Measurements from ENCODE around the gene AIPL1.

The AIPL1 gene

DNA sequence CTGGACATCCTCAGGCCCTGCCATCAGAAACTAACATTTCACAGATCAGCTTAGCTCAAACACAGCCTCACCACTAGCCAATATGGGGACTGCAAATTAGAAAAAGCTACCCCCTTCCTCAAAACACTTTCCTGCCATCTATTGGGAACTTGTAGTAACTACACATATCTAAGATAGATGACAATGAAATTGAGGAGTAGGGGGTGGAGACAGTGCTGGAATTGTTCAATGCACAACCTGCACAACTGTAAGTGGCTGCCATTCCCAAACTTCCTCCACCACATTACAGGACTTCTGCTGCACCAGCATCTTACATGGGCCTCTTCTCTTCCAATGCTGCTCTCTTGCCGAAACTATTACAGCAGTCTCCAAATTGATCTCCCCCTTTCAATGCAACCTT, 21.9 kb downstream of the AIPL1 start:
- no peak for DNase-seq

DNA sequence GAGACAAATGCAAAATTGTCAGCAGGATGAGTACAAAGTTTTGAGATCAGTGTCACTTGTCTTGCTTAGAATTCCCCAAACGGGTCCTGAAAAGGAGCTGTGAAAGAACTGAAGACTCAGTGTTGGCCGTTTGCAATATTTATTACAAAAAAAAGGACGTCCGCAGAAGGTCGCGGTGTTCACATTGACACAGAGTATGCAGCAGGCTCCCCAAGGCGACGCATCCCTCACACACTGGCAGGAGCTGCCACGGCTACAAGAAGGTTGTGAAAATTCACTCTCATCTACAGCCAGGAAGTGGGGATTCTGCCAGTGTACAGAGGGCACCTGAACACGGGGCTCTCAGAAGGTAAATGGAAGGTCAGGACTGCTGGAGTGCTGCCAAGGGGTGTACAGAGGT, 26.2 kb downstream of the AIPL1 start:
- DNase-seq, result no peak

DNA sequence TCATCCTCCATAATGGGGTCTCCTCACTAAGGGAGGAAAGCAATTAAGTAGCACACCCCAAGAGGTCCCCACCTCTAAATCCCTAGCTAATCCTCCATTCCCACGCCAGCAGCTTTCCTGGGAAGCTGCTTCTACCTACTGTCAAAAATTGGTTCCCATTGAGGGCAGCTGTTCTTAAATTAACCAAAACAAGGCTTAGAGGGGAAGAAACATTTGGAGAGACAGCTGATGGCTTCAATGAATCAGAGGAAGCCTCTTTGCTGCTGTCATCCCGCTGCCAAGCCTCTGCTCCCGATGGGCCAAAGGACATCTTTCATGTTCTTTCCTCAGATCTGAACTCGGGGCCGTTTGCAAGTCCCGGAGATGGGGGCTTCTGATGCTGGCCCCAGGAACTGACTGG, 26.6 kb downstream of the AIPL1 start:
- DNase-seq, result no peak

DNA sequence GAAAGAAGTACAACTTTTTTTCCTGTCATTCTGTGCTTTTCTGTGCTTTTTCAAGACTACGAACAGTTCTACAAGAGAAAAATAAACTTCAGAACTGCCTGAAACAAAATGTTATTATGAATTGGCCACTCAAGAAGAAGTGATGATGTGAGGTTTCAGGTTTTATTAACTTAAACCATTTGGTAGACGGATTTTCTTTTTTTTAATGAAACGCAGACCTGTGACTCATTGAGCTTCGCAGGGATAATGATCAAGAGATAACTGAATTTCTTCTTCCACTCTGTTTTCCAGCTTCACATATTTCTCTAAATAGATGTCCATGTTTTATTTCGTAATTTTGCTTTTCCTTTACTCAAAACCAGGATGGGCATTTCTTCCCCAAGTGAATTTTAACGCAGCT, 32.7 kb downstream of the AIPL1 start:
- no peak for DNase-seq

DNA sequence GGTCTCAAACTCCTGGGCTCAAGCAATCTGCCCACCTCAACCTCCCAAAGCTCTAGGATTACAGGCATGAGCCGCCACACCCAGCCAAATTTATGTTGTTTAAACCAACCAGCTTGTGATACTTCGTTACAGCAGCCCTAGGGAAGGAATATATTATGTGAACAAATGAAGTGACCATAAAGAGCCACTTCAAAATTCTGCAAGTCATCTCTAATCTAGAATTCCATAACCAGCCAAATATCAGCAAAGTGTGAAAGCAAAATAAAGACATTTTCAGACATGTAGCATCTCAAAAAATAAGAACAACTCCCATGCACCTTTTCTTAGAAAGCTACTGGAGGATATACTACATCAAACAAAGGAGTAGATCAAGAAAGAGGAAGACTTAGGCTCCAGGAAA, 36.0 kb downstream of the AIPL1 start:
- DNase-seq, result no peak

DNA sequence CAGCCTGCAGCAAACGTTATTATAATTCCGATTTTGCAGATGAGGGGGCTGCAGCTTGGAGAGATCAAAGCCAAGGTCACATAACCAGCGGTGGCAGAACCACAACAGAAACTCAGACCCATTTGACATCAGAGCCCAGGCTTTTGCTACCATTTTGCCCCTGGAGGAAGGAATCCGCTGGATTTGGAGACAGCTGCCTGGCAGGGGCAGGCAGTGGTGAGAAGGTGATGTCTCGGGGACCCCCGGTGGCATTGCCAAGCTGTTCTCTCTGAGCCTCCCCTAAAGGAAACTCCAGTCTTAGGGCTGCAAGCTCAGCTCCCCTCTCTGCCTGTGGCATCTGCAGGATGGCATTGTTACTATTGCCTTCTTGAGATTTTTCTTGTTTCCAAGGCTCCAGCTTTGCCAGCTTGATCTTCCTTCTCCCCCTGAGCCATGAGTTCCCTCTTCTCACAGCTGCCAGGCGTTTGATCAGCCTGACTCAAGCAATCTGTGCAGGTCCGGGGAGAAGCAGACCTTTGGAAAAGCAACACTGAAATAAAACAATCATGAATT, 40.8 kb downstream of the AIPL1 start:
- no peak for DNase-seq

DNA sequence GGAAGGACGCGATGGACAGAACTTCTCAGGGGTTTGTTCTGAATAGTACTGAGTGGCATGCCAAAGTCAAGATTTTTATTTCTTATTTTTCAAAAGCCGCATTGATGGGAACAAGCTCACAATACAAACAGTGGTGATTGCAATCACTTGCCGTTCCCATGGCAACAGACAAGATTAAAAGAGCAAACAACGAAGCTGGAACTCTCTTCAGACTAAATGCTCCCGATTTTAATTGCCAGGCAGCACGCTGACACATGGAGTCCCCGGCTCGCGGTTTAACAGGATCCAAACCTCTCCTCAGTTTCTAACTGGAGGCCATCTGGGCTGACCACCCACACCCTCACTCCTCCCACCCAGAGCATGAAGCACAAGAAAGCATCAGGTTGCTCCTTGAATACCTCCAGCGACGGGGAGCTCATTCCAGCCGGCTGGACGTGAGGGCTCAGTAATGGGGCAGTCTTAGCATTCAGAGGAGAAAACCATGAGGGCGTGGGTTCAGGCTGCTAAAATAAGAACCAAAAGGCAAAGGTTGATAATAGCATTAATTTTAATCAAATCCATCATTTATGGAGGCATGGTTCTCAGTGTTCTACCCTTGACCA, 41.5 kb downstream of the AIPL1 start:
- DNase-seq, result no peak

DNA sequence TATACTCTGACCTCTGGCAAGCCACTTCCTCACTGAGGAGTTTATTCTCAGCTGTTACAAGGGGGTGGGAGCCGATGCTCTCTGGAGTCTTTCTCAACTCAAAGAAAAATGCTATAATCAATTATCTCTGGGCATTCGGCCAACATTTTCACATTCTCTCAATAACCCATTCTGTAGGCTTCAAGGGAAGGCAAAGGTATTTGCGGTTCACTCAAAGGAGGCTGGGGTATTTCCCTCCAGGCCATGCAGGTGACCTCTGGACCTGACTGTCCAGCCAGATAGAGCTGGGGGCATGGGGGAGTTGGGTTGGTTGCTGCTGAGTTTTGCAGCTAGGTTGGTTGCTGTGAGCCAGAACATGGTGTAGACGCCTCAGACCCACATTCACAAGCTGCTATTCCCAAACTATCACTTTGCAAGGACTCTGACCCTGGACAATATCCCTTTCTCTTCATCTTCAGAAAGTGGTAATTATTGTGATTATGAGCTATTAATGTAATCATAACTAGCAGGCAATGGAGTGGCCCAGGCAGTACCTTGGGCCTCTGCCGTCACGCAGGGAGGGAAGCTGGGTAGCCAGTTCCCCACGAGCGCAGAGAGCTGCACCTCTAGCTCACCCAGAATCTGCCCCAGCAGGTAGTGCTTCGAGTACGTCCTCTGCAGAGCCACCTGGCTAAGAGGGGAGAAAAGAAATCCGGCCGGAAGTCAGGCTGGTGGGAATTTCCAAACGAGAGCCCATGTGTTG, 42.1 kb downstream of the AIPL1 start:
- no peak for DNase-seq

DNA sequence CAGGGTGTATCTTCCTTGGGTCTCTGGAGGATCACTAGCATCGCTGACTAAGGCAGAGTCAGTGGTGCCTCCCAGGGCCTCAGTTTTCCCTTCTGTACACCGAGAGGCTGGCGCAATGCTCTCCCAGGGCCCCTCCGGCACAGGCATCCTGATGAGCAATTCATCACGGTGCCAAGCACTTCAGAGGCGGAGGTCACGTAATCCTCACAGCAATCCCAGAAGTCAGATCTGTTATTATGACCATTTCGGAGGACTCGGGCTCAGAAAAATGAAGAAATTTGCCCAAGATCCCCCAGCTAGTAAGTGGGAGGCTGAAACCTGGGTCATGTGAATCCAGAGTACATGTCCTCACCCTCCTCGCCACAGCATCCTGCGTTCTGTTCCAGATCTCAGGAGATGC, 46.5 kb downstream of the AIPL1 start:
- DNase-seq, result peak in 1 of 2 experiments; percentile 7

DNA sequence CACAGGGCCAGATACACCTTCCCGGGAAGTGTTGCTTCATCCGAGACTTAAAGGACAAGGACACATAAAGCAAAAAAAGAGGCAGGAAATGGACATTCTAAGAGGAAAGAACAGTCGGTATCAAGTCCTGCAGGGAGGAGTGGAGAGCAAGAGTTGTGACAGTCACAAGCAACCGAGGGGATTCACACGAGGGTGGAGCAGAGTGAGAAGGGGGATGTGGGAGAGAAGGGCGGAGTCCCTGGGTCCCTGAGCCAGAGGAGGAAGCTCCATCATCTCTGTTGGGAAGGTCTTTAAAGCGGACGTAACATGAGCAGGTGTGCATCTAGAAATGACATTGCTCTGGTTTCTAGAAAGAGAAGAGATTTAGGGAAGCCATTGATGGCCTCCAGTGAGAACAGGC, 47.1 kb downstream of the AIPL1 start:
- DNase-seq, result no peak

DNA sequence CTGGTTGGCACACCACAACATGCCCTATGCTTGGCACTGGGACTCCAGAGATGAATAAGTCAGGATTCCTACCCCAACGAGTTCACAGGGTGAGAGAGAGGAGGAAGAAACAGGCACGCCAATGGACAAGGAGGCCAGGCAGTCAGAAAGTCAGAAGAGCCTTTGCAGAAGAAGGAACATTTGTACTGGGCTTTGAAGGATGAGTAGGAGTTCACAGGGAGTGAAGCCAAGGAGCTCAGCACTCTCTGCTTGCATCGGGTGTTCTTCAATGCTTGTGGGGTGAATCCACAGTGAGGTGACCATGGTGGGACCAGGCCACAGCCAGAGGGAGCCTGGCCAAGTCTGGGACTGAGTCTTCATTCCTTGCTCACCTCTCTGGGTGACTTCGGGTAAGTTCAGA, 47.5 kb downstream of the AIPL1 start:
- peak in 1 of 2 experiments; percentile 3 for DNase-seq

DNA sequence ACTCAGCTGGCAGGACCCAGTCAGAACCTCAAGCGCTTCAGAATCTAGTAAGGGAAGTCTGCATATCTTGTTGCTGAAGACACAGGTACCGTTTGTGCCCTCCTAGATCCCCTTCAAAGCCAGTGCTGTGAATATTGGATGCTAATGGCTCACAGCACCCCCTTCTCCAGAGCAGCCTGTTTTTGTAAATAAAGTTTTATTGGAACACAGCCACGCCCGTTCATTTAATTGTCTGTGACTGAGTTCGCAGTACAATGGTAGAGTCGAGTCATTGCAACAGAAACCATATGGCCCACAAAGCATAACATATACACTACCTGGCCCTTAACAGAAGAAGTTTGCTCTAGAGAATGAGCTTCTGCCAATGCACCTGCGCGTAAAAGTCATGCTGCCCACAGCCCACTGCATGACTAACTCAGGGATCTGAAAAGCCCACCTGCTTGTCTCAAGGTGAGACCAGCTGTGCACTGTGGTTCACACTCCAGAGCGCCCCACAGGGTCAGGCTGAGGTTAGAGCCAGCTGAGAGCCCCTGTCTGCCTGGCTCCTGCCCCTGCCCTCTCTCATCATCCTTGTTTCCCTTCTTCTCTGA, 48.8 kb downstream of the AIPL1 start:
- peak in 1 of 2 experiments; percentile 14 for DNase-seq

DNA sequence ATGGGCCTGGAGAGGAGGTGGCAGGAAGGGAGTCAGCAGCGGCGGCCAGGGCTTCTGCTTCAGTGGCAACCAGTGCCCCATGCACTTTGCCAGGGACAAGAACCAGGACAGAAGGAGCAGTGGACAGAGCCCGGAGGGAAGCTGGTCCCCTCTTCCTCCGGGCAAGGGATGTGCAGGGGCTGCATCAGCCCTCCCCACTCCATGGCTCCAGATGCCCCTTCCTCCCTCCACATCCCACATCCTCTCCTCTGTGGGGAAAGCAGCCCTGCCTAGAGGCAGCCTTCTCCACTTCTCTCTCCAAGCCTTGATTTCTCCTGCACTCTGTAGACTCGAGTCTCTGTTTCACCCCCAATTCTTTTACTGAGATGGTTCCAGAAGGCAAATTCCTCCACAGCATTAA, 50.4 kb downstream of the AIPL1 start:
- no peak for DNase-seq

DNA sequence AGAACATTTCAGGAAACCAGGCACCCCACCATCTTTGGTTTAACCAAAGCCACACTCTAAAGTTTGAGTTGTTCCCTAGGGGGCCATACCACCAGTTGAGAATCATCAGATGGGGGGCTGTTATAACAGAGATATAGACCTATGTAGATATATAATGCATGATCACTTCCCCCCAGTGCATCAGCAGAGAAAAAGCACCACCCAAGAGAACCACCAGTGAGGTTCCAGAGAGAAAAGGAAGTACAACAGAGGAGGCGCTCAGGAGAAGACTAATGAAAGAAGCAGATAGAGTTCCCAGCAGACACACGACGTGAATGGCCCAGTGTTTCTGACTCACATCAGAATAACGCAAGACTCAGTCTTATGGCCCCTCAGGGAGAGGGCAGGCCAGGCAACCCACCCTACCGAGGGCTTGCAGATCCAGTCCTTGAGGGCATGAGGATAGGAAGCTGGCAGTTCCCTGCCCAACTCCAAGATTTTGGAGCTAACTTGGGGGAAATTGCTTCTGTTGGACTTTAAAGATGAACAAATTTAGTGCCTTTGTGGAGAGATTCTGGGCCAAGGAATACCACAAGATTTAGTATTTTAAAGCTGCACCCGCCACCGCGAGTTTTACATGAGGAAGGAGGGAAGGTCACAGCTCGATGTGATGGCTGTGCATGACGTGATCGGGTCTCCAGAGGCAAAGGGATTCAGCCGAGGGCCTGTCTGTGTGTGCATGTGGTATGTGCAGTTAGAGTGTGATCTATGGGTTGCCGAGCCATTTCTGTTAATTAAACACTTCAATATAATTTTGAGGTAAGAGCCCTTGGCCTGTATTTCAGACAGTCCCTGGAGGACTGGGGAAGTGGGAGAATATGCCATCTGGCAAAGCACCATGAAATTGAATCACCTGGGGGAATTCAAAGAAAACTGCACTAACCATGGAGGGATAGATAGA, 53.1 kb downstream of the AIPL1 start:
- peak in 1 of 2 experiments; percentile 4 for DNase-seq

DNA sequence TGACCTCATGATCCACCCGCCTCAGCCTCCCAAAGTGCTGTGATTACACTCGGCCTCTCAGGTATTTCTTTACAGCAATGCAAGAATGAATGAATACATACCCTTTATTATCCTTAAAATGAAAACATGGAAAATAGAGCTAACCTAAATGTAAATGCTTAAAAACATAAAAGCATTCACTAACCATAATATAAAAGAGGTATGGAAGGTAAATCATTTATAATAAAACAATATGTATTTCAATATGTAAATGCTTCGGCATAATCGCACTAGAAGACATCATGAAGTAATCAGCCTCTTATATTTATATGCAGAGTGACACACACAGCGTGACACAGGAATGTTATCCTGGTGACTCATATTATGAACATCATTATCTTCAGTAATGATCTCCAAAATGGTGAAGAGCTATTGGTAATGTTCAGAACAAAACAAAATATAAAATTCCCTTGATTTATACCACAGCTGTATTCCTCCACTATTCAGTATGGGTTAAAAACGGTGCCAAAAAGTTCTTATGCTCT, 53.9 kb downstream of the AIPL1 start:
- DNase-seq, result no peak

DNA sequence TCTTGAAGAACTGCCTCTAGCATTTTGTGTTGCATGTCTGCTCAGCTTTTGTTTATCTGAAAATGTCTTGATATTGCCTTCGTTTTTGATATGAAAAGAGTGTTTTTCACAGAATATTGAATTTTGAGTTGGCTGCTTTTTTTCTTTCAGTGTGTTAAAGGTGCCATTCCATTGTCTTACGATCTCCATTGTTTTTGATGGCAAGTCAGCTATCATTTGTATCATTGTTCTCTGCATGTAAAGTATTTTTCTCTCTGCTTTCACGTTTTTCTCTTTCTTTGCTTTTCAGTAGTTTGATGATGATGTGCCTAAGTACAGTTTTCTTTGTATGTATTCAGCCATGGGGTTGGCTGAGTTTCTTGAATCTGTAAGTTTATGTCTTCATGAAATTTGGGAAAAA, 57.0 kb downstream of the AIPL1 start:
- no peak for DNase-seq

DNA sequence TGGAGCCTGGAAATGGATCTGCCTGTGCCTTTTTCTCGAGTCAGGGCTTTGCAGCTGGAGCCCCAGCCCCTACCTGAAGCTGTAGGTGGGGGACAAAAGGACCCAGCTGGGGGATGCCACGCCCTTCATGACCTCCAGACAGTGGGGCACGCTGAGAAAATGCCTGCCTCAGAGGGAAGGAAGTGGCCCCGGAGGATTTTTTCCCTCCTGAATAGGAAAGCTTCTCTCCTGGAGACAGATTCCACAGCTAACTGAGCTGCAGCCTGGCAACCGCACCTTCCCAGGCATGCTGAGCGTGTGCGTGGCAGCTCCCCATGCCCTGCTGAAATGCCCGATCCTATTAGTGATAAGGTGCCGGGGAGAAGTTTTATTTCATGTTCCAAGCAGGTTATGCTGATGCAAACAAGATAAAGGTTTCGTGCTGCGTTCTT, 58.0 kb downstream of the AIPL1 start:
- peak in 1 of 2 experiments; percentile 6 for DNase-seq

DNA sequence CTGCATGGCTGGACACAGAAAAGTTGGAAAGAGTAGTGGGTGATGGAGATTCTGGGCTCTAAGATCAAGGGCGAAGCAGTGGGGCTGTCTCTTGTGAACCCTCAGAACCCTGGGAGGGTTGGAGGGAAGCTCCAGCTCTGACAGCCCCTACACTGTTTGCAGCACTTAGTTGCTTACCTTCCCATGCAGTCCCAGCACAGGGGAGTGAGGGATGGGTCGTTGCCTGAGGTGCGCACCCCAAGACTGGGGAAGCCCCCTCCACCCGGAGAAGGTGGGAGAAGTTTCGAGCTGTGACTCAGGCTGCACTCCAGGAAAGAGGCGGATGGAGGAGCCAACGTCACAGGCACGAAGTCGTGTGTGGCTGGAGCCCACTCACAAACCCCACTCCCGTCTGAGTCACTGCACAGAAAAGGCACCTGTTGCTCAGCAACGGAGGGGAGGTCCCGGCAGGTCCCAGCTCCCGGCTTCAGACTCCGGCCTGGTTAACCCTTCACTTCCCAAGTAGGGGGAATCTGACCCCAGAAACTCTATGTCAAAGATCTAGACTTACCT, 60.1 kb downstream of the AIPL1 start:
- peak; percentile 79 to 82 for DNase-seq

DNA sequence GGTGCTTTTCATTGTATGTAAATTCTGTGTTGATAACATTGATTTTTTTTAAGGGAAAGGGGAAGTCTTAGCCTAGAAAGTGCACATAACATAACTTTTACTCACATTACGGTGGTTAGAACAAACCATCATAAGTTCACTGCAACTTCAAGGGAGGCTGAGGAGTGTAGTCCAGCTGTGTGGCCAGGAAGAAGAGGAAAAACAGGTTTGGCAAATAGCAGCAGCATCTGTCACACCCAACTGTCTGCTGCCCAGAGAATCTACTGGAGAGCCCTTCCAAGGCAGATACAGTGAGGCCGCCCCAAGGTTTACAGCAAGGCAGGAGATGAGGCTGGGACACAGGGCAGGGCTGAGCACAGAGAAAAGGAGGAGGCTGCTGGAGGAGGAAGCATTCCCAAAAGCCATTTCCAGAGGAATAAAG, 60.6 kb downstream of the AIPL1 start:
- peak; percentile 26 to 28 for DNase-seq
